WTC11 (cell line): ENCODE measurements around the gene SNRNP70. TPM values are rescaled to one million over a fixed set of nuclear protein-coding genes. Genes with fewer than 3 reads are reported as not detected.
A peak's percentile ranks its signal among the peaks of the same experiment; 100 is the strongest.

ENCODE experiments used
- ATAC-seq: fragments of 200-7000 bp; cut with Tn5 transposase; 2 replicates; pipeline ENCODE4 v1.10.0; 2021; ENCODE audit warnings: mild to moderate bottlenecking, moderate library complexity
- CTCF ChIA-PET: fragments of 300-600 bp; sonication (Branson Sonifier 250); formaldehyde crosslinking; loops from one replicate; lab custom pipeline; 2021; ENCODE audit warnings: antibody characterized with exemption; lab: Charles Lee
- POLR2A ChIA-PET: fragments of 350-600 bp; sonication (Branson Sonifier 250); formaldehyde crosslinking; loops from one replicate; lab custom pipeline; 2021; ENCODE audit warnings: antibody characterized with exemption; lab: Charles Lee
- DNase-seq: peaks from one replicate; pipeline ENCODE4 v3.0.0; 2021; ENCODE audit warnings: low spot score
- H3K27ac Mint-ChIP-seq: 2 replicates; pipeline ENCODE4 v1.8.0; 2021; ENCODE audit warnings: mixed read lengths
- H3K27me3 Mint-ChIP-seq: 2 replicates; pipeline ENCODE4 v1.8.0; 2021; ENCODE audit warnings: low read depth, mild to moderate bottlenecking, moderate library complexity, mixed read lengths
- H3K36me3 Mint-ChIP-seq: 2 replicates; pipeline ENCODE4 v1.8.0; 2021; ENCODE audit warnings: mixed read lengths
- H3K4me1 Mint-ChIP-seq: 2 replicates; pipeline ENCODE4 v1.8.0; 2022; ENCODE audit warnings: mixed read lengths
- H3K4me3 Mint-ChIP-seq: 2 replicates; pipeline ENCODE4 v1.8.0; 2021; ENCODE audit warnings: mild to moderate bottlenecking, moderate library complexity, mixed read lengths
- H3K9me3 Mint-ChIP-seq: 2 replicates; pipeline ENCODE4 v1.8.0; 2021; ENCODE audit warnings: mixed read lengths
- ARID4B ChIP-seq: sonication (generic); formaldehyde crosslinking; IDR thresholded peaks from 2 replicates; pipeline ENCODE4 v1.8.0; 2023; ENCODE audit warnings: missing genetic modification reagents, mild to moderate bottlenecking, borderline replicate concordance
- FOXK1 ChIP-seq: sonication (generic); formaldehyde crosslinking; IDR thresholded peaks from 2 replicates; pipeline ENCODE4 v1.8.0; 2022; ENCODE audit warnings: mild to moderate bottlenecking, moderate library complexity, missing genetic modification reagents
- FOXP4 ChIP-seq: sonication (generic); formaldehyde crosslinking; IDR thresholded peaks from 2 replicates; pipeline ENCODE4 v1.8.0; 2022; ENCODE audit warnings: mild to moderate bottlenecking, missing genetic modification reagents
- MYBL2 ChIP-seq: sonication (generic); formaldehyde crosslinking; IDR thresholded peaks from 2 replicates; pipeline ENCODE4 v1.8.1; 2023; ENCODE audit warnings: mild to moderate bottlenecking, moderate library complexity, missing genetic modification reagents
- NR3C1 ChIP-seq: sonication (generic); formaldehyde crosslinking; conservative IDR thresholded peaks from 2 replicates; pipeline ENCODE4 v1.8.1; 2023; ENCODE audit warnings: low read depth, mild to moderate bottlenecking, missing genetic modification reagents
- RORB ChIP-seq: fragments of 250-450 bp; sonication (Bioruptor Pico); IDR thresholded peaks from 2 replicates; pipeline ENCODE4 v1.9.0; 2021; ENCODE audit warnings: mild to moderate bottlenecking
- ZNF219 ChIP-seq: sonication (generic); formaldehyde crosslinking; IDR thresholded peaks from 2 replicates; pipeline ENCODE4 v1.8.0; 2023; ENCODE audit warnings: missing genetic modification reagents, mild to moderate bottlenecking, borderline replicate concordance
- ZNF232 ChIP-seq: sonication (generic); formaldehyde crosslinking; IDR thresholded peaks from 2 replicates; pipeline ENCODE4 v1.8.0; 2022; ENCODE audit warnings: mild to moderate bottlenecking, missing genetic modification reagents
- ZNF281 ChIP-seq: sonication (generic); formaldehyde crosslinking; IDR thresholded peaks from 2 replicates; pipeline ENCODE4 v1.8.0; 2023; ENCODE audit warnings: mild to moderate bottlenecking, missing genetic modification reagents
- ZNF396 ChIP-seq: fragments of 250-450 bp; sonication (Bioruptor Pico); IDR thresholded peaks from 2 replicates; pipeline ENCODE4 v1.8.0; 2021; ENCODE audit warnings: mild to moderate bottlenecking, moderate library complexity, borderline replicate concordance
- ZNF423 ChIP-seq: fragments of 250-450 bp; sonication (Bioruptor Pico); IDR thresholded peaks from 2 replicates; pipeline ENCODE4 v2.1.2; 2022; ENCODE audit warnings: mild to moderate bottlenecking, moderate library complexity
- ZNF532 ChIP-seq: fragments of 250-450 bp; sonication (Bioruptor Pico); IDR thresholded peaks from 2 replicates; pipeline ENCODE4 v1.9.0; 2021; ENCODE audit warnings: mild to moderate bottlenecking, borderline replicate concordance
- total RNA-seq: library from RNA; stranded (reverse); gene quantifications from 3 replicates; pipeline ENCODE4 v1.2.3, GENCODE V29; 2021
- TF ChIP-seq, protein P1 (sequence below): sonication (generic); formaldehyde crosslinking; IDR thresholded peaks from 2 replicates; pipeline ENCODE4 v1.8.1; 2022; ENCODE audit warnings: missing genetic modification reagents, borderline replicate concordance
- TF ChIP-seq, protein P2 (sequence below): sonication (generic); formaldehyde crosslinking; IDR thresholded peaks from 2 replicates; pipeline ENCODE4 v1.8.1; 2023; ENCODE audit warnings: mild to moderate bottlenecking, missing genetic modification reagents

SNRNP70 gene
- total RNA-seq, 1 experiment from 2014 or later = 266 TPM

GRCh38 chr19:49140951-49141350 is 55.7 kb downstream of the SNRNP70 start:
- TF ChIP-seq ZNF423 (CRISPR knock-in tag) (no peak), ZNF219 (CRISPR knock-in tag) (no peak), ZNF532 (CRISPR knock-in tag) (no peak), ZNF396 (CRISPR knock-in tag) (no peak), ARID4B (no peak), ZNF232 (CRISPR knock-in tag) (no peak), NR3C1 (CRISPR knock-in tag) (no peak), ZNF281 (CRISPR knock-in tag) (no peak), FOXP4 (no peak), RORB (CRISPR knock-in tag) (no peak), MYBL2 (CRISPR knock-in tag) (no peak), FOXK1 (CRISPR knock-in tag) (no peak)
- TF ChIP-seq, protein P1, sequence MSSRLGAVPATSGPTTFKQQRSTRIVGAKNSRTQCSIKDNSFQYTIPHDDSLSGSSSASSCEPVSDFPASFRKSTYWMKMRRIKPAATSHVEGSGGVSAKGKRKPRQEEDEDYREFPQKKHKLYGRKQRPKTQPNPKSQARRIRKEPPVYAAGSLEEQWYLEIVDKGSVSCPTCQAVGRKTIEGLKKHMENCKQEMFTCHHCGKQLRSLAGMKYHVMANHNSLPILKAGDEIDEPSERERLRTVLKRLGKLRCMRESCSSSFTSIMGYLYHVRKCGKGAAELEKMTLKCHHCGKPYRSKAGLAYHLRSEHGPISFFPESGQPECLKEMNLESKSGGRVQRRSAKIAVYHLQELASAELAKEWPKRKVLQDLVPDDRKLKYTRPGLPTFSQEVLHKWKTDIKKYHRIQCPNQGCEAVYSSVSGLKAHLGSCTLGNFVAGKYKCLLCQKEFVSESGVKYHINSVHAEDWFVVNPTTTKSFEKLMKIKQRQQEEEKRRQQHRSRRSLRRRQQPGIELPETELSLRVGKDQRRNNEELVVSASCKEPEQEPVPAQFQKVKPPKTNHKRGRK (CRISPR knock-in tag) = no peak
- TF ChIP-seq, protein P2, sequence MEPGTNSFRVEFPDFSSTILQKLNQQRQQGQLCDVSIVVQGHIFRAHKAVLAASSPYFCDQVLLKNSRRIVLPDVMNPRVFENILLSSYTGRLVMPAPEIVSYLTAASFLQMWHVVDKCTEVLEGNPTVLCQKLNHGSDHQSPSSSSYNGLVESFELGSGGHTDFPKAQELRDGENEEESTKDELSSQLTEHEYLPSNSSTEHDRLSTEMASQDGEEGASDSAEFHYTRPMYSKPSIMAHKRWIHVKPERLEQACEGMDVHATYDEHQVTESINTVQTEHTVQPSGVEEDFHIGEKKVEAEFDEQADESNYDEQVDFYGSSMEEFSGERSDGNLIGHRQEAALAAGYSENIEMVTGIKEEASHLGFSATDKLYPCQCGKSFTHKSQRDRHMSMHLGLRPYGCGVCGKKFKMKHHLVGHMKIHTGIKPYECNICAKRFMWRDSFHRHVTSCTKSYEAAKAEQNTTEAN (CRISPR knock-in tag) = no peak
- TF ChIP-seq, all 79 proteins: peak for 0
- ATAC-seq (no peak), DNase-seq (no peak)
- Mint-ChIP-seq H3K4me3 (peak overlapping the region; percentile 15), H3K9me3 (no peaks in the 10 kb centered on the region), H3K4me1 (peaks cover 22% of the 10 kb centered on the region), H3K27me3 (peaks cover 35% of the 10 kb centered on the region), H3K36me3 (peaks cover 11% of the 10 kb centered on the region), H3K27ac (no peak overlapping the region; the same call in 1 of the 2 replicates)
- CTCF ChIA-PET = interaction anchor here (0.7 to 2.9 kb wide), 3 partner anchors 43 to 85 kb away, joined by 3 to 12 read pairs (median 10); no protein-coding TSS in a partner anchor
- POLR2A ChIA-PET = interaction anchor here (0.7 kb wide), 1 partner anchor 218 kb away, joined by 3 read pairs; no protein-coding TSS in a partner anchor
